Tongue (tissue), 2 donors: Measurements from ENCODE around the gene MLEC. TPM values are rescaled to one million over a fixed set of nuclear protein-coding genes. Genes with fewer than 3 reads are reported as not detected.
A peak's percentile ranks its signal among the peaks of the same experiment; 100 is the strongest.

Experiments
- DNase-seq: peaks from one replicate; pipeline ENCODE4 v3.0.0-alpha.2; 2015
- total RNA-seq: library from RNA; depleted of rRNA; stranded (reverse); fragments of >200 nt; gene quantifications from one replicate; pipeline ENCODE4 v1.2.3, GENCODE V29; 2014

The MLEC gene
- total RNA-seq, 1 donor from 2014 or later: 67.1 TPM

DNA sequence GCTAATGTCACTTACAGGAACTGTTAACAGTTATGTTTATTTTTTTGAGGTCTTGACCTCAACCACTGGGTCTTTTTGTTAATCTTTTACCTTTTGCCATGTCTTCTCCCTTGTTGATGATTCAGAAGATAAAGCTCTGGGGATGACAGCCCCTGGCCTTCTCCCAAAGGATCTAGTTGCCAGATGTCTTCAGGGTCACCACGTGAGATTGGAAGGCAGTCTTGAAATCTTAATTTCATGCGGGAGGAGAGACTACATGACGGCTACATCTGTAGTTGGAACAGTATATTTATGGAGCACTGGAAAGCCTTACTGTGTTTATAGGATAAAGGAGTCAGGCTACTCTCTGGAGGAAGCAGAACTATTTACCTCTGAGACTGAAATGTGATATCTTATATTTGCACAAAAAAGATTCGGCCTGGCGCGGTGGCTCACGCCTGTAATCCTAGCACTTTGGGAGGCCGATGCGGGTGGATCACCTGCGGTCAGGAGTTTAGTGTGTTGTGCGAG is 5.6 kb downstream of the MLEC start:
- no peak for DNase-seq

DNA sequence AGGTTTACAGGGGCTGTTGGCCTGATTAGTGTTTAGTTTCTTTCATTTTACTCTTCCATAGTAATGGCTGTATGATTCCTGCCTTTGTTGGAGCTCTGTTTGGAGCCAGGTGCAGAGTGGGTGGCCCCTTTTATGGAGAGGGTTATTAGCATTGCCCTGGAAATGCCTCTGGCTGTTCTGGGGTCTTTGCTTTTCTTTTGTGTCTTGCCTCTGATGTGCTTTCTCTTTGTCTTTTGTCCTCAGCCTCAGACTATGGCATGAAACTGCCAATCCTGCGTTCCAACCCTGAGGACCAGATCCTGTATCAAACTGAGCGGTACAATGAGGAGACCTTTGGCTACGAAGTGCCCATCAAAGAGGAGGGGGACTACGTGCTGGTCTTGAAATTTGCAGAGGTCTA is 6.9 kb downstream of the MLEC start:
- DNase-seq: no peak

DNA sequence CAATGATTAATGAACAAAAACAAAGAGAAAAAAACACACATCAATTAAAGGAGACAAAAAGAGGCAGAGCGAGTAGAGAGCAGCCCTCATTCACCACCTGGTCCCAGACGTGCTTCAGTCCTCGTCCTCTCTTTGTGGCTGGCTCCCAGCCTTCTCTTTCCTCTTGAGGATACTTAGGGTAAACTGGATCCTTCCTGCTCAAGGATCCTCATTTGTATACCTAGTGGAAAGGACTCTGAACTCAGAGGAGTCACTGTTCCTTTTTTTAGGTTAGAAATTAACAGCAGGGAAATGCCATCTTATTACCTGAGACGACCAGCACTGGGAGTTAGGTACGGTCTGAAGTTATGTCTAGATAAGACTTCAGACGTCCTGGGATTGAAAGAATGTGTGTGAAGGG is 9.7 kb downstream of the MLEC start:
- no peak for DNase-seq

DNA sequence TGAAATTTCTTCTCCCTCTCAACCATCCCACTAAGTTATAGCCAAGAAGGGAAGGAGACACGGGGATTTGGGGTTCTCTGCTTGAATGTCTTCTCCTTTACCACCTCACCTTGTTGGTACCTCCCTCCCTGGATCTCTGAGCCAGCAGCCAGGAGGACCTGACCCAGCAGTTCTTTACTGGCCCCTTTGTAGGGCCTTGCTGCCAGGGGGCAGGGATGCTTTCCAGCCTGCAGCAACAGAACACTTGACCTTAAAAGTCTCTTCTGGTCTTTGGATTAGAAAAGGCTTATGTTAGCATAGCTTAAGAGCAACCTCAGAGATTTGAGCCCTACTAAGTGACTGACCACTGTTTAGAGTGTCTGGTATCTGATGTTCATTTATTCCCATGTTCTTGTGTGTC is 10.4 kb downstream of the MLEC start:
- no peak for DNase-seq

DNA sequence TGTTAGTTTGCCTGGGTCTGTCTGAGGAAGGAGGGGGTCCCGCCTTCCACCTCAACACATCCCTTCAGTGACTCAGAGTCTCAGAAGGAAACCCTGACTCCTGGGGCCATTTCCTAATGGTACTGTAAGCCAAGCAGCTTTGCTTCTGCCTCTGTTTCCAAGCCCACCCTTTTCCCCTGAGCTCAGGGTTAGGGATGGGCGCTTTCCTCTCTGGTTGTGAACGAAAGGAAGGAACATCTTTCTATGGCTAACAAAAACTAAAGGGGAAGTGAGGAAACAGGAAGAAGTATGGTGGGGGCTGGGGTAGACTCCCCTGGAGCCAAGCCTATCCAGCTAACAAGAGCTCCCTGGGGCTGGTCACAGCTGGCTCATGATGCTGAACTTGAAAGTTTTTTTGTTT is 11.7 kb downstream of the MLEC start:
- no peak for DNase-seq

DNA sequence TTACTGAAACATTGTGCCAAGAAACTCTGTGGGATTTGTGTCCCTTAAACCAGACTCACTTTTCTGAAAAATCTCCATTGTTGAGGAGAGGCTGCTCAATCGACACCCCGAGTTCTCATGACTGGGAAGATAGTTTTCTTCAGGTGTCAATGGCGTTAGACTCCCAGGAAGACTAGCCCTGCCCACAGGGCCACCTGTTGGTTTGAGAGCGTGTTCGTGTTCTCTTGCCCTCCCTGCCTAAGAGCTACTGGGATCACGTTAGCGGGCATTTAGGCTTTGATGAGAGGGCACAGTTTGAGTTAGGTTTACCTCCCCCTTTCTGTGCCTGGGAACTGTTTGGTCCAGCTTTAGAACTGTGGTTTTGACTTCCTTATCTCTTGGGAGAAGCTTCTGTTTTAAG is 12.6 kb downstream of the MLEC start:
- no peak for DNase-seq

DNA sequence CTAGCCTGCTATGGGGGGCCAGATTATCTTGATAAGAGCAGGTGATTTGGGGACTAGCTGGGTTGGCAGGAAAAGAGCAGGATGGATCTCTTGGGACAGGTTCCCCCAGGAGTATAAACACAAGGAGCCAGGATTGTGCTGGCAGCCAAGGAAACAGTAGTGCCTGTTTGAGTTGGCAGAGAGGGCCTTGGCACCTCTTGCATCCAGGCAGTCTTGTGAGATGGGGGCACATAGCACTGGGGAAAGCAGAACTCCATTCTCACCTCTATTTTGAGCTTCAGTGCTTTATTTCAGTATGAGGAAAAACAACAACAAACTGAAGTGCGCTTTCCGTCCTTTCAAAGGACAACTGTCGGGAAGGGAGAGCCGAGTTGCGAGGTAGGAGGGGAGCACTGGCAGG is 13.9 kb downstream of the MLEC start:
- no peak for DNase-seq

DNA sequence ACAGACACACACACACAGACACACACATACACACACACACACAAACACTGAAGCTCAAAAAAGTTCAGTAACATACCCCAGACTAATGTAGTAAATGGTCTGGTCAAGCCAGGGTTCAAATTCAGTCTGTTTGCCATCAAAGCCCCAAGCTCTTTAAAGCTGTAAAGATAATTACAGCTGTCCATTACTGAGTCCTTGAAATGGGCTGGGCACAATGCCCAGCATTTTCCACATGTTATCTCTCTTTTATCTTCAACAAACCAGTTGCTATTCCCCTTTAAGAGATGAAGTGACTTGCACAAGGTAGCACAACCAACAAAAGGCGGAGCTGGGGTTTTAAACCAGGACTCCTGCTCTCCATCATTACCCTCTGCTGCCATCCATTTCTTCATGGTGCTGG is 15.7 kb downstream of the MLEC start:
- DNase-seq: no peak

DNA sequence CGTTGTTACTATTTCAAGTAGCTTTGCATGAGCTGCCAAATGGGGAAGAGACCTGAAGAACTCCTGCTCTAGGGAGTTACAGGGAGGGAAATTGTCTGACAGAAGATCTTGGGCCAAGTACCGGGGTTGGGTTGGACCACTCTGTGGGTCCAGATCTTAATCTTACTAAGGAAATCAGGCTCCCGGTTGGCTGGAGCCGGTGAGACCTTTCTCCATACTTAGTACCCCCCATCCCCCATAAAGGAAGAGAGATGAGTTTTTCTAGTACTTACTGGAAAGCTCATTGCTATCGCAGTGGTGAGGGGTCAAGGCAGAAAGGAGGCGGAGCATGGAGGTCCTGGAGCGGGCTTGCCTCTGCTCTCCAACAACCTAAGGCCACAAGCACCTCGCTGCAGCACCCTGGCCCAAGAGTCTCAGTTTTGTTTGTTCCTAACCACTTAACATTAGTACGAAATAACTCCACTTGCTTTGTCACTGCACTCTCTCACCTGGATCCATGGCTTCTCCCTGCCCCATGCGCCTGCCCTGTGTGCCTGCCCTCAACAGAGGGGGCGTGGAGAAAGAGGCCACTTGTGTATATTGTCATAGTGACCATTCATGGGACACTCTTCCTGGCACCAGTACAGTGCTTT is 16.5 kb downstream of the MLEC start:
- no peak for DNase-seq

DNA sequence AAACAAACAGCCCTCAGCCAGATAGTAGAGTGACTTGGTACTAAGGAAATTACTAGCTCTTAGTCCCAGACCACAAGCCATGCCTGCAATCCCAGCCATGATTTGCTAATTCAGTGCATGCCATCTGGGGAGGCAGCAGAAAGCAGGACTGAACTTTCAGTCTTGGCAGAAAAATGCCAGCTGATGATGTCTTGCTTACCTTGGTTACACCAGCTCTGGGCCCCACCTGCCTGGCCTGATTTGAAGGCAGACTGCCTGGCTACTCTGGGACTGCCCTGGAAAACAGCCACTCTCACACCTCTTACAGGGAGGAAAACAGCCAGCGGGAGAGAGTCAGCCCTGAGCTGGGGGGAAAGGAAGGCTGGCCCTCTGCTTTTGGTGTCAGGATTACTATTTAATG is 18.7 kb downstream of the MLEC start:
- DNase-seq: no peak

DNA sequence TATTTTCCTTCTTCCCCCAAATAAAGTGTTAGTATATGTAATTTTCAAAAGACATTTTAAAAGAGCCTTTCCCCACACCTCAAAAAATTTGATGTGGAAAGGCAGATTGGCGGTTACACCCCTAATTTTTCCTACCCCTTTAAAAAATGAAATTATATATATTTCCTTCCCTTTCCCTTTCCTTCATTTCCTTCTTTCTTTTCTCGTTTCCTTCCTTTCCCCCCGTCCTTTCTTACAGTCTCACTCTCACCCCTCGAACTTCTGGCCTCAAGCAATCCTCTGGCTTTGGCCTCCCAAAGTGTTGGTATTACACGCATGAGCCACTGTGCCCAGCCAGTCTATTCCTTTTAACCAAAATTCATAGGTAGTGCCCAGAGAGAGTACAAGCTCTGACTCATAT is 19.1 kb downstream of the MLEC start:
- no peak for DNase-seq

DNA sequence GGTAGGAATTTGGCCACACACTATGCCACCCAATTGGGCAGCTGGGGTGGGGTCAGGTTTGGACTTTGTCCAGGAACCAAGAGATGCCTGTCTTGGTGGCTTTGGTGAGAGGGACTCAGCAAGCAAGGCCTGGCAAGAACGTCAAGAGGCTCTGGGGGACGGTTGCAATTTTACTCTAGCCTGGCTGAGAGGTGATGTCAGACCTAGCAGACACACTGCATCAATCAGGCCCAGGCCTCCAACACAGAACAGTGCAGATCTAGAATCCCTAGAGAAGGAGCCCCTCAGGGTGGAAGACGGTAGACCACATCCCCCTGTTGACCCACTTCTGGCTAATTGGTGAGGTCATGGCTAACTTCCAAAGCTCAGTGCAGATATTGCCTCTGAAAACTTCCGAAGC is 21.7 kb downstream of the MLEC start:
- DNase-seq: no peak

DNA sequence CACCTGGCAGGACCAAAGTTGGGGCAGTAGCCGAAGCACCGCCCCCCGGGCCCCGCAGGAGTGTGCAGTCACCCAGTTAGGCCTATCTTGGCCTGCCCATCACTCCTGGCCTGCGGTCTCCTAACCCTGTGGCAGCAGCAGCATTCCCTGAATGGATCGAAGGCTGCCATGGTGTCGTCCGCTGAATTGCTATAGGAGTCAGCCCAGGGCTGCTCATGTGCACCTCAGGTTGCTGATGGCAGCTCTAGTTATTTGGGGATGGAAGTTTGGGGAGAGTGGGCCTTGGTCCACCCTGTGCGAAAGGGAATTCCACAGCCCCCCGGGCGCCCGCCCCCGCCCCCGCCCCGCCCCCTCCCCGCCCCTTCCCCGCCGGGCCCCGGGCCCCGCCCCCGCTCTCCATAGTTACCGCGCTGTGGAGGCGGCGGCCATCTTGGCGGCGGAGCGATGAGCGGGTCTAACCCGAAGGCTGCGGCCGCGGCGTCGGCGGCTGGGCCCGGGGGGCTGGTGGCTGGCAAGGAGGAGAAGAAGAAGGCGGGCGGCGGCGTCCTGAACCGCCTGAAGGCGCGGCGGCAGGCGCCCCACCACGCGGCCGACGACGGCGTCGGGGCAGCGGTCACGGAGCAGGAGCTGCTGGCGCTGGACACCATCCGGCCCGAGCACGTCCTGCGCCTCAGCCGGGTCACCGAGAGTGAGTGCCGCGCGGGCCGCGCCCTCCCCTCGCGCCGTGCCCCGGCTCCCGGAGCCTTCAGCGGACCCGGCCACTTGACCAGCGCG is 23.3 kb downstream of the MLEC start, which contains the start of gene UNC119B:
TSS of gene UNC119B (plus strand) at position 428 of the 774 bp plus-strand sequence. CDS start at position 445, 17 bp downstream.
- DNase-seq: peak; percentile 81

DNA sequence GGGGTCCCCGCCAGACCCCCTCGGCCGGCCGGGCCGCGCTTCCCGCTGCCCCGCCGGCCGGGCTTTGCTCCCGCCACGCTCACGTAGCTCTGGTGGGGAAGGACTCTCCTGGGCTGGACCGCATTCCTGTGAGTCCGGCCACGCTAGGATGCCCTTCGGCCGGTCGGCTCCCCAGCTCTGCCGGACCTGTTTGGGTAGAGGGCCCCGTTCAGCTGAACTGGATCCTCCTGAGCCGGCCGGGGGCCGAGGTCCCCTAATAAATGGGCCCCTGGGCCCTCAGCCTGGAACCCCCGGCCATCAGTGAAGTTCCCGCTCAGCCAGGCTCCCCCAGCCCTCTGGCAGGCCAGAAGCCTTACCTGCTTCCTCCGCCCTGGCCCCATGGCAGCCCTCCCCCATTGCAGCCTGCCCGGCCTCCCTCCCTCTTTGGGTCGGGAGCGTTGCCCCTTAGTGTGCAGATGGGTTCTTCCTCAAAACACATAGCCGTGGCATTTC is 23.9 kb downstream of the MLEC start:
- no peak for DNase-seq

DNA sequence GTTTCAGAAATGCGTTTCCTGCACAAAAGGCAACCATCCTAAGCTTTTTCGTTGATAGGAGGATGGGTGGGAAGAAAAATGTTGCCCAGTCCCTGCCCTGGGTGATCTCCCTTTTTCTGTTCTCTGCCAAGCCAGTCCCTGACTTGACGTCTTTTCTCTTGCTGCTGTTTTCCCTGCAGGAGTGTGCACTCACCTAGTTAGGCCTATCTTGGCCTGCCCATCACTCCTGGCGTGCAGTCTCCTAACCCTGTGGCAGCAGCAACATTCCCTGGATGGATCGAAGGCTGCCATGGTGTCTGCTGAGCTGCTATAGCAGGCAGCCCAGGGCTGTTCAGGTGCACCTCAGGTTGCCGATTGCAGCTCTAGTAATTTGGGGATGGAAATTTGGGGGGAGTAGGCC is 24.5 kb downstream of the MLEC start:
- no peak for DNase-seq

DNA sequence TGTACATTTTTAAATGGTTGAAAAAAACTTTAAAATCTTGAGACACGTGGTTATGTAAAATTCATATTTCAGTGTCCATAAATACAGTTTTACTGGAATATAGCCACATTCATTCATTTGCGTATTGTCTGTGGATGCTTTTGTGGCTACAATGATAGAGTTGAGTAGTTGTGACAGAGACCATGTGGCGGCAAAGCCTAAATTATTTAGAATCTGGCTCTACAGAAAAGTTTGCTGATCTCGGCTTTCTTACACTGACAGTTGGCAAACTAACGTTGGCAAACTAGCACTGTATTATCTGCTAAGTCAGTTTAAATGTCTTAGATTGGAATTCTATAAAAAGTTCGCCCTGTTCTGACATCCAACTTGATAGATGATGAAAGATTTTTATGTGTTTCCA is 25.7 kb downstream of the MLEC start:
- DNase-seq: no peak

DNA sequence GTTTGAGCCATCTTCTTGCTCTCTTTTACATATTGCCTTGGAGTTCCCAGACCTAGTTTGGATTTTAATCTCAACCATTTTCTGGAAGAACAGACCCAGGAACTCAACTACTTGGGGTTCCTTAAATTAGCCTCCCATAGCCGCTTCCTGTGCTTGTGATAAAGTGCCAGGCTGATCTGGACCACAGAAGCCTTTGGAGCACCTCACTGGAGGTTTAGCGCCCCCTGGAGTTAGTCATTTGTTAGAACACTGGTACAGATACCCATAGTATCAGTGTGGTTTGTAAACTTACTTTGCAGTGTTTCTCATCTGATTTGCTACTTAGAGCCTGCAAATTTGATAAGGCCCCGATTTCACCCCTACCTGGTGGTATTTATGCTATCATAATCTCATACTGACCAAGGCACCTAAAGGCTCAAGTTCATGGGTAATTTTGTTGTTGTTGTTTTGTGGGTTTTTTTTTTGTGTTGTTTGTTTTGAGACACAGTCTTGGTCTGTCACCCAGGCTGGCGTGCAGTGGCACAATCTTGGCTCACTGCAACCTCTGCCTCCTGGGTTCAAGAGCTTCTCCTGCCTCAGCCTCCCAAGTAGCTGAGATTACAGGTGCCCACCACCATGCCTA is 27.0 kb downstream of the MLEC start:
- DNase-seq: peak; percentile 92

DNA sequence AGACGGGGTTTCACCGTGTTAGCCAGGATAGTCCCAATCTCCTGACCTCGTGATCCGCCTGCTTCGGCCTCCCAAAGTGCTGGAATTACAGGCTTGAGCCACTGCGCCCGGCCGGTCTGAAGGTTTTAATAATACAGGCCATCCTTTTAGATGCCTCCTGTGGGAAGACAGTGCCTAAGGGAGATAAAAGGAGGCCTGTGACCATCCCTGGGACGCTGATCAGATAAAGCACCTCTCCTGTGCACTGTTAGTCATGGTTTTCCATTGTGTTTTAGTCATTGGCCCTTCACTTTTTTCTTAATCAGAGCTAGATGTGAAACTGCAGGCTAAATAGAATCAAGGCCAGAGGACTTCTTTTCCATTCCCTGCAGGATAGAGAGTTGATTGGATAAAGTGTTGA is 31.1 kb downstream of the MLEC start:
- DNase-seq: no peak

DNA sequence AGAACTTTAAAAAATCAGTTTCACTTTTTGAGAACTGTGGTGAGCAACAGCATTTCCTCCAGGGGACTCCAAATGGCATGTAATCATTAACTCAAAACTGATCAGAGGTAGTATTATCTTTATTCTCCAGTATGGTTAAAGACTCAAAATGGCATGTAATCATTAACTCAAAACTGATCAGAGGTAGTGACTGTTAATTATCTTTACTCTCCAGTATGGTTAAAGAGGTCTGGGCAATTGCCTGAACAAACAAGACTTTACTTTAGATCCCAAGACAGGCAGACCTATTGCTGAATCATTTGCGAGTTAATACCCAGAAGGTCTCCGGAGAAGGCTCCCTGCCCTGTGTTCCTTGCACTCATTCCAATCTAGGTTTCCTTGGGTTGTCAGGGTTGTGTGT is 32.1 kb downstream of the MLEC start:
- no peak for DNase-seq

DNA sequence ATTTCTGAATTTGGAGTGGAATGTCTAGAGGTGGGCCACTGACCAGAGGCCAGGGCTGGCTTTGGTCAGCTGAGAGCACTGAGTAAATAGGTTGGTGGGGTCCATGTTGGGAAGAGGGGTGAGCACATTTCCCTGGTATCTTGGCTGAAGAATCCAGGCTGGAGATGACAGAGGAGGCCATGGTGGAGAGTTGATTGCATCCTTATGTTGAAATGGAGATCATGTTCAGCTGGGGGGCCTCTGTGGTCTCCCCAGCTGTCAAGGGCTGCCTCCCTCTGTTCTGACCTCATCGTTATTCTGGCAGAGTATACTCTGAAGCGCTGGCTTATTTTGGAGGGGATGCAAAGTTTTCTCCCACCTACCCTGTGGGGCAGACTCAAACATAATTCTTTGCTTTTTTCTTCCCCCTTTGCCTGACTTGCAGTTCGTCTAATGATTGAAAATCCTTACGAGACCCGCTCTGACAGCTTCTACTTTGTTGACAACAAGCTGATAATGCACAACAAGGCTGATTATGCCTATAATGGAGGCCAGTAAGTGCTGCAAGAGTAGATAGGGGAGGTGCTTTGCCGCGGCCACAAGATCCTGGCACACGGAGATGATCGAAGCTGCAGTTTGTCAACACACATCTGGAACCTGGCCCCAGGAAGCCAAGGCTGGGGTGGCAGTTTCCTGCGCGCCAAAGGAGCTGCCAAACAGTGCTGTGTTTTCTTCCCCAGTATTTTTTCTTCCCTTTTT is 32.7 kb downstream of the MLEC start:
- no peak for DNase-seq

DNA sequence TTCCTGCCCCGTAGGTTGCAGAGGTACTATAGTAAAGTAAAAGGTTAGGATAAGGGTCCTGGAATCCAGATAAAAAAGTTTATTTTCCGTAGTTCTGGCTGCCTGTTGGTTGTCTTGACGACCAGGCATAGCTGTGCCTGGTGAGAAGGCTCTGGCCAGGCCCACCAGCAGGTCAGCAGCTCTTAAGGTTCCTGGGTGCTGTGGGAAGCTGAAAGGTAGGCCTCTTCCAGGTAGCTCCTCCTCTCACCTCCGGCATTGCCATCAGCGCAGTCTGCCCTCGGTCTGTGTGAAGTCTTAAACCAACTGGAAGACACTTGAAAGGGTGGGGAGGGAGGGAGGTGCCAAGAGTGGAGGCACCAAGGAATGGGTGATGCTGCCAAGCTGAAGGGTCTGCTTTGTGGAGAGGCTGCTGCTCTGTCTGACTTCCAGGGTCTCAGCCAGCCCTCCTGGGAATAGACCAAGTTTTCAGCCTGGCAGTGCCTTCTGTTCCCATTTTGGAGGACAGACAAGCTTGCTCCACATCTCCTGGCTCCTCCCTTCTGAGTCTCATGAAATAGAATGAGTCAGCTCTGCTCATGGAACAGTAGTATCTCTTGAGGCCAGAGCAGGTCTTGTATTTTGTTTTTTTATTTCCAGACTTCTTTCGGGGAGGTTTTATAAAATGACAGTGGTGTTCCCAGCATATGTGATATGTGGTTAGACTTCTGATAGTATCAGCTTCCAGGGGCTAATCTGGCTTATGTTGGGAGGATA is 33.5 kb downstream of the MLEC start:
- DNase-seq: no peak
